EL (cell line): ENCODE results near the gene FERD3L.

Experiments used
- DNase-seq: peaks from one replicate; pipeline ENCODE4 v3.0.0-alpha.2; 2016

The FERD3L gene

GRCh38 chr7:19097165-19098055 is 47.8 kb downstream of the FERD3L start:
- peak; percentile 31 for DNase-seq

GRCh38 chr7:19095353-19095860 is 49.8 kb downstream of the FERD3L start:
- DNase-seq = peak; percentile 20
